ENCODE results near the gene GLOD4. TPM values are rescaled to one million over a fixed set of nuclear protein-coding genes. Genes with fewer than 3 reads are reported as not detected.
A peak's percentile ranks its signal among the peaks of the same experiment; 100 is the strongest.

The GLOD4 gene
- total RNA-seq, 2 experiments from 2014 or later: 48.4 to 79.7 TPM

GRCh38 chr17:731644-732066 lies 50.4 kb downstream of the GLOD4 start:
- Histone ChIP-seq H3K4me2 (ENCODE audit: low read length) (peak overlapping the region; percentile 51), H4K20me1 (ENCODE audit: insufficient read depth, low read length) (peaks cover 5% of the 10 kb centered on the region; the same call in 1 of the 2 replicates), H3K4me1 (ENCODE audit: insufficient read depth, low read length, poor library complexity, severe bottlenecking) (no peaks in the 10 kb centered on the region), H3K79me2 (ENCODE audit: insufficient read depth, low read depth, low read length) (no peaks in the 10 kb centered on the region), H3K4me3 (ENCODE audit: low read depth, low read length, poor library complexity, severe bottlenecking) (peak overlapping the region; percentile 61), H2AFZ (ENCODE audit: low read length) (0 out of 2 replicates have a peak overlapping the region, but pooled peaks have one; percentile 44), H3K36me3 (ENCODE audit: insufficient read depth, low read length) (no peaks in the 10 kb centered on the region), H3K27ac (ENCODE audit: low read depth, low read length, poor library complexity, severe bottlenecking) (no peak overlapping the region), H3K9me3 (ENCODE audit: low read length) (no peaks in the 10 kb centered on the region), H3K9me2 (ENCODE audit: insufficient read depth, low read length) (no peaks in the 10 kb centered on the region)
- intact Hi-C loops (cut with micrococcal nuclease; ENCODE audit: unreplicated experiment): no loop called here
- no peak for TF ChIP-seq CTCF (conservative IDR thresholded peaks at IDR 0.05; ENCODE audit: low read length)
- no peak for DNase-seq (ENCODE audit: low spot score)
- no TSS peak for BruUV-seq (replicated peaks)
- POLR2A ChIA-PET: no interaction called here
- CTCF ChIA-PET (ENCODE audit: unreplicated experiment): no interaction called here

GRCh38 chr17:728911-729310 lies 53.2 kb downstream of the GLOD4 start:
- no TSS peak for BruUV-seq (replicated peaks)
- H2AFZ ChIP-seq (ENCODE audit: low read length): no peak overlapping the region
- no peaks in the 10 kb centered on the region for H3K9me2 ChIP-seq (ENCODE audit: insufficient read depth, low read length)
- peaks cover 5% of the 10 kb centered on the region; the same call in 1 of the 2 replicates for H4K20me1 ChIP-seq (ENCODE audit: insufficient read depth, low read length)
- intact Hi-C loops (cut with micrococcal nuclease; ENCODE audit: unreplicated experiment): no loop called here
- no peak overlapping the region for H3K27ac ChIP-seq (ENCODE audit: low read depth, low read length, poor library complexity, severe bottlenecking)
- no peaks in the 10 kb centered on the region for H3K9me3 ChIP-seq (ENCODE audit: low read length)
- no peaks in the 10 kb centered on the region for H3K79me2 ChIP-seq (ENCODE audit: insufficient read depth, low read depth, low read length)
- no peak overlapping the region for H3K4me3 ChIP-seq (ENCODE audit: low read depth, low read length, poor library complexity, severe bottlenecking)
- POLR2A ChIA-PET: interaction anchor here (0.6 kb wide), 1 partner anchor 10 kb away, joined by 3 read pairs; no protein-coding TSS in a partner anchor
- no peaks in the 10 kb centered on the region for H3K4me1 ChIP-seq (ENCODE audit: insufficient read depth, low read length, poor library complexity, severe bottlenecking)
- no peak overlapping the region for H3K4me2 ChIP-seq (ENCODE audit: low read length)
- H3K36me3 ChIP-seq (ENCODE audit: insufficient read depth, low read length): no peaks in the 10 kb centered on the region
- CTCF ChIA-PET (ENCODE audit: unreplicated experiment): no interaction called here
- no peak for TF ChIP-seq CTCF (conservative IDR thresholded peaks at IDR 0.05; ENCODE audit: low read length)
- no peak for TF ChIP-seq EZH2phosphoT487 (IDR thresholded peaks at IDR 0.05; ENCODE audit: borderline replicate concordance, low read depth, low read length)
- no peak for DNase-seq (ENCODE audit: low spot score)

GRCh38 chr17:726271-726919 lies 55.7 kb downstream of the GLOD4 start:
- intact Hi-C loops (cut with micrococcal nuclease; ENCODE audit: unreplicated experiment): no loop called here
- Histone ChIP-seq H3K79me2 (ENCODE audit: insufficient read depth, low read depth, low read length) (no peaks in the 10 kb centered on the region), H3K4me2 (ENCODE audit: low read length) (no peak overlapping the region), H3K27ac (ENCODE audit: low read depth, low read length, poor library complexity, severe bottlenecking) (no peak overlapping the region), H3K9me2 (ENCODE audit: insufficient read depth, low read length) (no peaks in the 10 kb centered on the region), H3K4me1 (ENCODE audit: insufficient read depth, low read length, poor library complexity, severe bottlenecking) (no peaks in the 10 kb centered on the region), H3K9me3 (ENCODE audit: low read length) (no peaks in the 10 kb centered on the region), H3K4me3 (ENCODE audit: low read depth, low read length, poor library complexity, severe bottlenecking) (no peak overlapping the region), H4K20me1 (ENCODE audit: insufficient read depth, low read length) (no peaks in the 10 kb centered on the region), H2AFZ (ENCODE audit: low read length) (no peak overlapping the region), H3K36me3 (ENCODE audit: insufficient read depth, low read length) (no peaks in the 10 kb centered on the region)
- BruUV-seq (replicated peaks): no TSS peak
- TF ChIP-seq EZH2phosphoT487 (IDR thresholded peaks at IDR 0.05; ENCODE audit: borderline replicate concordance, low read depth, low read length) (no peak), CTCF (conservative IDR thresholded peaks at IDR 0.05; ENCODE audit: low read length) (no peak)
- DNase-seq (ENCODE audit: low spot score): no peak
- CTCF ChIA-PET (ENCODE audit: unreplicated experiment): no interaction called here
- POLR2A ChIA-PET: no interaction called here
